GM18861 (cell line): ENCODE measurements around the gene HBE1.

Experiments used
- ATAC-seq: cut with Tn5 transposase; IDR thresholded peaks from one replicate; pipeline ENCODE4 v1.9.1; 2021; ENCODE audit not compliant: unreplicated experiment

HBE1 gene

GRCh38 chr11:5235364-5236095 lies 34.2 kb downstream of the HBE1 start:
- no peak for ATAC-seq

GRCh38 chr11:5234381-5234834 lies 35.3 kb downstream of the HBE1 start, which contains the start of gene HBD:
Gene HBD, minus strand, starts transcription at chr11:5234483. Its CDS starts 50 bp downstream, at chr11:5234433.
- peak; percentile 82 for ATAC-seq

GRCh38 chr11:5233307-5233706 lies 36.4 kb downstream of the HBE1 start:
- no peak for ATAC-seq

GRCh38 chr11:5232821-5233220 lies 36.9 kb downstream of the HBE1 start:
- ATAC-seq = no peak

GRCh38 chr11:5232176-5232575 lies 37.6 kb downstream of the HBE1 start:
- no peak for ATAC-seq

- no peak for ATAC-seq
These were observed 38.6 kb downstream of the HBE1 start for GRCh38 chr11:5231111-5231510.

GRCh38 chr11:5230266-5230665 lies 39.5 kb downstream of the HBE1 start:
- no peak for ATAC-seq

- no peak for ATAC-seq
These were observed 39.9 kb downstream of the HBE1 start for GRCh38 chr11:5229796-5230195.

GRCh38 chr11:5229356-5229755 lies 40.4 kb downstream of the HBE1 start:
- ATAC-seq = no peak

- no peak for ATAC-seq
These were observed 41.6 kb downstream of the HBE1 start for GRCh38 chr11:5228124-5228523.

GRCh38 chr11:5227681-5228080 lies 42.1 kb downstream of the HBE1 start:
- no peak for ATAC-seq

GRCh38 chr11:5226732-5227310 lies 42.9 kb downstream of the HBE1 start, which contains the start of gene HBB:
Gene HBB, minus strand, starts transcription at chr11:5227071. Its CDS starts 50 bp downstream, at chr11:5227021.
- no peak for ATAC-seq

- ATAC-seq = no peak
These were observed 44.3 kb downstream of the HBE1 start for GRCh38 chr11:5225480-5225871.

- ATAC-seq = no peak
These were observed 44.9 kb downstream of the HBE1 start for GRCh38 chr11:5224538-5225479.

- ATAC-seq = no peak
These were observed 46.1 kb downstream of the HBE1 start for GRCh38 chr11:5223686-5224085.

GRCh38 chr11:5223146-5223545 lies 46.6 kb downstream of the HBE1 start:
- ATAC-seq = no peak
